Measurements from ENCODE around the gene ALDH1A1. TPM values are rescaled to one million over a fixed set of nuclear protein-coding genes. Genes with fewer than 3 reads are reported as not detected.

Gene ALDH1A1
- total RNA-seq, 3 donors from 2014 or later (not counting 1 experiment from before 2014, with no cell fraction given): 0.57 to 1.7 TPM; not detected in 1

DNA sequence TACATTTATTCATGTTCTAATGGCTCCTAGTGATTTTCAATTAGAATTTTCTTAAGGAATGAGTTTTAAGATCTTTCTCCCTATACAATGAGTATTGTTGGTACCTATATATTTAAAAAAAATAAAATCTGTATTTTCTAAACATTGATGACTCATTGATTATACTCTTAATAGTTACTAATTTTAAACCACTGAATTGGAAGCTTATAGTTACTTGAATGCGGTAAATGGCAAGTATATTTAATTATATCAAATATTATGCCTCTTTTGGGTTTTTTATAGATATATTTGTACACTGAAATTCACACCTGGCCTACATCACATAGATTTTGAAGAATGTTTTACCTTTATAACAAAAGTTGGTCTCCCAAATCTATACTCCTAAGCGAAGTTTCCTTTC lies 38.9 kb upstream of the ALDH1A1 start:
- ATAC-seq: no peak
- no CpG with 5 or more reads among the region's 2 CpGs for WGBS (ENCODE audit: insufficient coverage)
- Histone ChIP-seq H3K9me3 (ENCODE audit: control insufficient read depth, insufficient read depth, low read length) (no peaks in the 10 kb centered on the region), H3K4me1 (ENCODE audit: control insufficient read depth, insufficient read depth, low read length) (no peaks in the 10 kb centered on the region), H3K27ac (ENCODE audit: low read length) (no peak overlapping the region), H3K27me3 (ENCODE audit: control insufficient read depth, insufficient read depth, low read length) (no peaks in the 10 kb centered on the region), H3K36me3 (ENCODE audit: control insufficient read depth, insufficient read depth, low read length) (no peaks in the 10 kb centered on the region), H3K4me3 (ENCODE audit: low read length) (no peak overlapping the region)
- Mint-ChIP-seq H3K4me3 (no peak overlapping the region), H3K27me3 (ENCODE audit: low read depth in 2 of 2) (peaks cover 1 to 7% of the 10 kb centered on the region in 2 donors), H3K27ac (no peak overlapping the region), H3K36me3 (no peaks in the 10 kb centered on the region), H3K4me1 (no peaks in the 10 kb centered on the region), H3K9me3 (no peaks in the 10 kb centered on the region)
- TF ChIP-seq, protein P1, sequence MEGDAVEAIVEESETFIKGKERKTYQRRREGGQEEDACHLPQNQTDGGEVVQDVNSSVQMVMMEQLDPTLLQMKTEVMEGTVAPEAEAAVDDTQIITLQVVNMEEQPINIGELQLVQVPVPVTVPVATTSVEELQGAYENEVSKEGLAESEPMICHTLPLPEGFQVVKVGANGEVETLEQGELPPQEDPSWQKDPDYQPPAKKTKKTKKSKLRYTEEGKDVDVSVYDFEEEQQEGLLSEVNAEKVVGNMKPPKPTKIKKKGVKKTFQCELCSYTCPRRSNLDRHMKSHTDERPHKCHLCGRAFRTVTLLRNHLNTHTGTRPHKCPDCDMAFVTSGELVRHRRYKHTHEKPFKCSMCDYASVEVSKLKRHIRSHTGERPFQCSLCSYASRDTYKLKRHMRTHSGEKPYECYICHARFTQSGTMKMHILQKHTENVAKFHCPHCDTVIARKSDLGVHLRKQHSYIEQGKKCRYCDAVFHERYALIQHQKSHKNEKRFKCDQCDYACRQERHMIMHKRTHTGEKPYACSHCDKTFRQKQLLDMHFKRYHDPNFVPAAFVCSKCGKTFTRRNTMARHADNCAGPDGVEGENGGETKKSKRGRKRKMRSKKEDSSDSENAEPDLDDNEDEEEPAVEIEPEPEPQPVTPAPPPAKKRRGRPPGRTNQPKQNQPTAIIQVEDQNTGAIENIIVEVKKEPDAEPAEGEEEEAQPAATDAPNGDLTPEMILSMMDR (IDR thresholded peaks at IDR 0.05): no peak
- no peak for DNase-seq
- intact Hi-C loops (cut with micrococcal nuclease): no loop called here

DNA sequence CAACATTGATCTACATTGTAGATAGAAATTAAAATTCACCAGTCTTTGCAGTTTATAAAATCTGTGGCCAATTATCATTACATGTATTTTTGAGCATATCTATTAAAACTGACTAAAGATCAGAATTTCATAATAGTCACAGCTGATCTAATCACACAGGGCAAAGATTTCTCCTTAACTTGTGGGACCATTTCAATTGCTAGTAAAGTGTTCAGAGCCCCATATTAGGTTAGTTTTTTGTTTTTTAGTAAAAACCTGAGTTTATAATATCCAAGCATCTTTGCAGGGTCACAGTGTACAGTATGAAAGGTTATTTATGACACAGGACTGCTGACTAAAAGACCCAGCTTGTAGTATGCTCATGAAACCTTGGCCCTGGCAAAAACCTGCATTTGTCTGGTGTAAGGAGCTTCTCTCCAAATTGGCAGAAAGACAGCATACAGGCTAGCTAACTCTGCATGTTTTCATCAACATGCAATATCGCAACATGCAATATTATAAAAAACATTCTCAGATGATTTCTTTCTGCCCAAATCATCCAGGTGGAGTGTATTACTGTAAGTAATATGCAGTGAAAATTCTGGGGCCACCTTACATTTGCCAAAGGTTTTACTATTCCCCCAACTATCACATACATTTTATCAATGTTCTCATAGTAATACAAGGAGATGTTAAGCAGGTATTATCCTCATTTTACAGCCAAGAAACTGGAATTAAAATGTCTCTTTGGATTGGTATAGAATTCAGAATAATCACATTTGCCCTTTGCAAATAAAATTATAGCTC lies 37.7 kb upstream of the ALDH1A1 start:
- Histone ChIP-seq H3K4me1 (ENCODE audit: control insufficient read depth, insufficient read depth, low read length) (no peaks in the 10 kb centered on the region), H3K4me3 (ENCODE audit: low read length) (no peak overlapping the region), H3K9me3 (ENCODE audit: control insufficient read depth, insufficient read depth, low read length) (no peaks in the 10 kb centered on the region), H3K27me3 (ENCODE audit: control insufficient read depth, insufficient read depth, low read length) (no peaks in the 10 kb centered on the region), H3K27ac (ENCODE audit: low read length) (no peak overlapping the region), H3K36me3 (ENCODE audit: control insufficient read depth, insufficient read depth, low read length) (no peaks in the 10 kb centered on the region)
- WGBS (ENCODE audit: insufficient coverage): no CpG with 5 or more reads among the region's 1 CpG
- no peaks in the 10 kb centered on the region for H3K9me3 Mint-ChIP-seq
- TF ChIP-seq, protein P1 (IDR thresholded peaks at IDR 0.05): no peak
- peaks cover 0 to 4% of the 10 kb centered on the region in 2 donors for H3K27me3 Mint-ChIP-seq (ENCODE audit: low read depth in 2 of 2)
- H3K27ac Mint-ChIP-seq: no peak overlapping the region
- H3K4me1 Mint-ChIP-seq: no peaks in the 10 kb centered on the region
- no peak for DNase-seq
- no peaks in the 10 kb centered on the region for H3K36me3 Mint-ChIP-seq
- intact Hi-C loops (cut with micrococcal nuclease): no loop called here
- no peak for ATAC-seq
- H3K4me3 Mint-ChIP-seq: no peak overlapping the region

DNA sequence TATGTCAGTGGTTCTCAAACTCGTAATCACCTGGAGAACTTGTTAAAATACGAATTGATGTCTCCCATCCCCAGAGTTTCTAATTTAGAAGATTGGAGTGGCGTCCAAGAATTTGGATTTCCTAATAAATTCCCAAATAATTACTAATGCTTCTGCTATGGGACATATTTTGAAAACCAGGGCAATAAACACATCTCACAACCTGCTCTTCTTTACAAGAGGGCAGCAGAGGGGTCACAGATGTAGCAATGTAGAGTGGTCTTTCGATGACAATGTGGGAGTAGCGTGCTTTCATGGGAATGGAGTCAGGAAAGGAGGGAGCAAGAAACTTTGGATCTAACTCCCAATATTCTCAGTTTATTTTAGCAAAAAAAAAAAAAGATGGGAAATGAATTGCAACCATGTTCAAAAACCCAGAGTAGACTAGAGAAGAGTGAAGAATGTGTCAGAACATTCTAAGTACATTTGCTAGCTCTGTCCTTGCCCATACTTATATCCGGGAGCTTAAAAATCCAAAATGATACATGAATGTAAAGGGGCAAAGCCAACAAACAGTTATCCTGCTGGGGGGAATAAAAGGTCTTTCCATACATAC lies 33.8 kb upstream of the ALDH1A1 start:
- intact Hi-C loops (cut with micrococcal nuclease): no loop called here
- Mint-ChIP-seq H3K27ac (no peak overlapping the region), H3K4me3 (no peak overlapping the region), H3K9me3 (no peaks in the 10 kb centered on the region), H3K36me3 (no peaks in the 10 kb centered on the region), H3K27me3 (ENCODE audit: low read depth in 2 of 2) (peaks cover under 1 to 3% of the 10 kb centered on the region in 2 donors), H3K4me1 (no peaks in the 10 kb centered on the region)
- ATAC-seq: no peak
- Histone ChIP-seq H3K36me3 (ENCODE audit: control insufficient read depth, insufficient read depth, low read length) (no peaks in the 10 kb centered on the region), H3K4me3 (ENCODE audit: low read length) (no peak overlapping the region), H3K4me1 (ENCODE audit: control insufficient read depth, insufficient read depth, low read length) (no peaks in the 10 kb centered on the region), H3K27me3 (ENCODE audit: control insufficient read depth, insufficient read depth, low read length) (peaks cover 2% of the 10 kb centered on the region), H3K9me3 (ENCODE audit: control insufficient read depth, insufficient read depth, low read length) (no peaks in the 10 kb centered on the region), H3K27ac (ENCODE audit: low read length) (no peak overlapping the region)
- TF ChIP-seq, protein P1 (IDR thresholded peaks at IDR 0.05): no peak
- WGBS (ENCODE audit: insufficient coverage): 94% methylated on average over 4 of the region's 6 CpGs
- no peak for DNase-seq

Measured in natural killer cell (primary cell).